SK-N-MC (cell line): ENCODE results near the gene CHMP6.

Experiments
- DNase-seq: peaks from one replicate; pipeline ENCODE4 v3.0.0-alpha.2; 2011; ENCODE audit warnings: low read depth, low spot score
- H3K27ac ChIP-seq: fragments of 200-600 bp; sonication (generic); 2 replicates; pipeline ENCODE4 v1.5.1; 2016; ENCODE audit warnings: mixed run types
- H3K36me3 ChIP-seq: fragments of 200-600 bp; sonication (generic); 2 replicates; pipeline ENCODE4 v1.6.1; 2017; ENCODE audit warnings: antibody characterized with exemption, low read length, mixed read lengths; ENCODE audit not compliant: insufficient read depth
- H3K4me3 ChIP-seq: fragments of 200-600 bp; sonication (generic); 2 replicates; pipeline ENCODE4 v1.5.1; 2016
- H3K9ac ChIP-seq: fragments of 200-600 bp; sonication (generic); 2 replicates; pipeline ENCODE4 v1.8.0; 2017; ENCODE audit warnings: mixed run types, mixed read lengths; ENCODE audit not compliant: insufficient read length
- H3K9me3 ChIP-seq: fragments of 200-600 bp; sonication (generic); 2 replicates; pipeline ENCODE4 v1.6.1; 2017; ENCODE audit warnings: low read depth, mild to moderate bottlenecking, antibody characterized with exemption, low read length, moderate library complexity, mixed read lengths
- EZH2 ChIP-seq: fragments of 200-600 bp; sonication (generic); IDR thresholded peaks from one replicate; pipeline ENCODE4 v1.6.1; 2017; ENCODE audit warnings: antibody characterized with exemption
- FOXP2 ChIP-seq: optimal IDR thresholded peaks from 2 replicates; pipeline ENCODE3; 2011; ENCODE audit warnings: mild to moderate bottlenecking, moderate library complexity; ENCODE audit not compliant: insufficient read depth; ENCODE audit errors: extremely low read length, control extremely low read depth
- POLR2AphosphoS5 ChIP-seq: IDR thresholded peaks from 2 replicates; pipeline ENCODE4 v1.6.1; 2012; ENCODE audit warnings: mild to moderate bottlenecking, low read depth, low read length, borderline replicate concordance

The CHMP6 gene

GRCh38 chr17:80948019-80948975 is 43.3 kb upstream of the CHMP6 start:
- no peak overlapping the region for H3K9ac ChIP-seq
- no peak overlapping the region for H3K4me3 ChIP-seq
- no peaks in the 10 kb centered on the region for H3K9me3 ChIP-seq
- no peak for DNase-seq
- TF ChIP-seq EZH2 (no peak), FOXP2 (no peak), POLR2AphosphoS5 (no peak)
- peaks cover 5% of the 10 kb centered on the region; the same call in 1 of the 2 replicates for H3K36me3 ChIP-seq
- no peak overlapping the region for H3K27ac ChIP-seq

GRCh38 chr17:80948976-80949450 is 42.6 kb upstream of the CHMP6 start:
- H3K9ac ChIP-seq, result no peak overlapping the region
- H3K4me3 ChIP-seq, result no peak overlapping the region
- no peak for DNase-seq
- no peaks in the 10 kb centered on the region for H3K9me3 ChIP-seq
- TF ChIP-seq EZH2, result no peak
- no peak for TF ChIP-seq POLR2AphosphoS5
- no peak for TF ChIP-seq FOXP2
- no peak overlapping the region for H3K27ac ChIP-seq
- H3K36me3 ChIP-seq, result peaks cover 5% of the 10 kb centered on the region; the same call in 1 of the 2 replicates

GRCh38 chr17:80949451-80950421 is 41.9 kb upstream of the CHMP6 start:
- H3K9ac ChIP-seq, result no peak overlapping the region
- no peak for DNase-seq
- no peaks in the 10 kb centered on the region for H3K9me3 ChIP-seq

GRCh38 chr17:80950466-80951120 is 41.0 kb upstream of the CHMP6 start:
- H3K9ac ChIP-seq, result no peak overlapping the region
- no peaks in the 10 kb centered on the region for H3K9me3 ChIP-seq
- H3K36me3 ChIP-seq, result peaks cover 5% of the 10 kb centered on the region; the same call in 1 of the 2 replicates
- H3K27ac ChIP-seq, result no peak overlapping the region
- TF ChIP-seq POLR2AphosphoS5, result no peak
- TF ChIP-seq EZH2, result no peak
- no peak for TF ChIP-seq FOXP2
- no peak overlapping the region for H3K4me3 ChIP-seq
- DNase-seq, result no peak

More at GRCh38 chr17:80949451-80950421, 41.9 kb upstream of the CHMP6 start:
- peaks cover 5% of the 10 kb centered on the region; the same call in 1 of the 2 replicates for H3K36me3 ChIP-seq
- TF ChIP-seq POLR2AphosphoS5 (no peak), EZH2 (no peak), FOXP2 (no peak)
- H3K27ac ChIP-seq, result no peak overlapping the region
- no peak overlapping the region for H3K4me3 ChIP-seq

GRCh38 chr17:80951121-80952090 is 40.2 kb upstream of the CHMP6 start:
- Histone ChIP-seq H3K36me3 (peaks cover 2% of the 10 kb centered on the region; the same call in 1 of the 2 replicates), H3K9me3 (no peaks in the 10 kb centered on the region), H3K27ac (no peak overlapping the region), H3K9ac (no peak overlapping the region), H3K4me3 (no peak overlapping the region)
- DNase-seq, result no peak
- no peak for TF ChIP-seq FOXP2
- no peak for TF ChIP-seq EZH2
- TF ChIP-seq POLR2AphosphoS5, result no peak

- Histone ChIP-seq H3K4me3 (no peak overlapping the region), H3K9me3 (no peaks in the 10 kb centered on the region), H3K9ac (no peak overlapping the region), H3K36me3 (no peaks in the 10 kb centered on the region), H3K27ac (no peak overlapping the region)
- TF ChIP-seq POLR2AphosphoS5 (no peak), FOXP2 (no peak), EZH2 (no peak)
- DNase-seq, result no peak
Measured at GRCh38 chr17:80952291-80952690, 39.4 kb upstream of the CHMP6 start.
